Measurements from ENCODE around the gene KLHL42.
"Not testable (repeated sequence)": the region's sequence is repeated elsewhere in the genome, so short reads cannot be mapped to it uniquely, and the experiment has no call there.

The KLHL42 gene

GRCh38 chr12:27779920-27780611 is at the start of gene KLHL42, which contains the start of gene MANSC4:
KLHL42 (plus strand) TSS chr12:27780233; CDS start chr12:27780331, 98 bp downstream.
MANSC4 (minus strand) TSS chr12:27780236; CDS start chr12:27771276, 8,960 bp downstream.
- DNase-seq (ENCODE audit: low spot score): peak; percentile 68

GRCh38 chr12:27732281-27732680 is 47.8 kb upstream of the KLHL42 start:
- DNase-seq (ENCODE audit: low spot score): no peak

- peak; percentile 48 for DNase-seq (ENCODE audit: low spot score)
These were observed 46.9 kb upstream of the KLHL42 start for GRCh38 chr12:27733052-27733656.

- DNase-seq (ENCODE audit: low spot score): no peak
These were observed 46.2 kb upstream of the KLHL42 start for GRCh38 chr12:27733791-27734190.

- DNase-seq (ENCODE audit: low spot score): not testable (repeated sequence)
These were observed 45.7 kb upstream of the KLHL42 start for GRCh38 chr12:27734321-27734720.

GRCh38 chr12:27743601-27744000 is 36.4 kb upstream of the KLHL42 start:
- no peak for DNase-seq (ENCODE audit: low spot score)

- DNase-seq (ENCODE audit: low spot score): not testable (repeated sequence)
These were observed 34.3 kb upstream of the KLHL42 start for GRCh38 chr12:27745734-27746133.

- no peak for DNase-seq (ENCODE audit: low spot score)
These were observed 32.8 kb upstream of the KLHL42 start for GRCh38 chr12:27747111-27747820.

GRCh38 chr12:27751386-27752047 is 28.5 kb upstream of the KLHL42 start:
- DNase-seq (ENCODE audit: low spot score): no peak

GRCh38 chr12:27754795-27755194 is 25.2 kb upstream of the KLHL42 start:
- no peak for DNase-seq (ENCODE audit: low spot score)

- no peak for DNase-seq (ENCODE audit: low spot score)
These were observed 23.3 kb upstream of the KLHL42 start for GRCh38 chr12:27756670-27757195.

- no peak for DNase-seq (ENCODE audit: low spot score)
These were observed 17.3 kb upstream of the KLHL42 start for GRCh38 chr12:27762757-27763156.

- no peak for DNase-seq (ENCODE audit: low spot score)
These were observed 13.4 kb upstream of the KLHL42 start for GRCh38 chr12:27766587-27766986.

- no peak for DNase-seq (ENCODE audit: low spot score)
These were observed 10.8 kb upstream of the KLHL42 start for GRCh38 chr12:27769142-27769673.

- no peak for DNase-seq (ENCODE audit: low spot score)
These were observed 8.3 kb upstream of the KLHL42 start for GRCh38 chr12:27771481-27772327.

GRCh38 chr12:27772328-27773049 is 7.5 kb upstream of the KLHL42 start:
- peak; percentile 31 for DNase-seq (ENCODE audit: low spot score)

- no peak for DNase-seq (ENCODE audit: low spot score)
These were observed 2.9 kb upstream of the KLHL42 start for GRCh38 chr12:27777141-27777540.

GRCh38 chr12:27778206-27778605 is 1.8 kb upstream of the KLHL42 start:
- no peak for DNase-seq (ENCODE audit: low spot score)

- DNase-seq (ENCODE audit: low spot score): peak; percentile 27
These were observed 565 bp upstream of the KLHL42 start for GRCh38 chr12:27779416-27779919.

All from kidney capillary endothelial cell (primary cell).